K562 (cell line): ENCODE results near the gene GNAI3. TPM values are rescaled to one million over a fixed set of nuclear protein-coding genes. Genes with fewer than 3 reads are reported as not detected.
A peak's percentile ranks its signal among the peaks of the same experiment; 100 is the strongest.

ENCODE experiments used
- ARID2 ChIP-seq: fragments of 450-650 bp; IDR thresholded peaks from 2 replicates; pipeline ENCODE4 v1.6.1; 2017; ENCODE audit warnings: antibody characterized with exemption, mild to moderate bottlenecking
- CHD2 ChIP-seq: IDR thresholded peaks from 2 replicates; pipeline ENCODE4 v1.6.1; 2011; ENCODE audit warnings: low read depth, low read length
- DMBX1 ChIP-seq: fragments of 250-450 bp; sonication (Bioruptor Pico); IDR thresholded peaks from 2 replicates; pipeline ENCODE4 v1.8.0; 2022; ENCODE audit warnings: inconsistent platforms, mild to moderate bottlenecking, moderate library complexity, borderline replicate concordance
- ERF ChIP-seq: fragments of 450-650 bp; formaldehyde crosslinking; IDR thresholded peaks from 2 replicates; pipeline ENCODE4 v1.4.0; 2020; ENCODE audit warnings: mild to moderate bottlenecking, mixed read lengths
- FOXJ2 ChIP-seq: fragments of 200-800 bp; sonication (Bioruptor generic); IDR thresholded peaks from 2 replicates; pipeline ENCODE4 v1.6.1; 2016; ENCODE audit warnings: missing genetic modification characterization, missing compliant biosample characterization
- HDAC8 ChIP-seq: fragments of 450-650 bp; IDR thresholded peaks from 2 replicates; pipeline ENCODE4 v1.6.1; 2016; ENCODE audit warnings: mild to moderate bottlenecking, missing genetic modification characterization, moderate library complexity, missing compliant biosample characterization
- HSF4 ChIP-seq: fragments of 250-450 bp; sonication (Bioruptor Pico); IDR thresholded peaks from 2 replicates; pipeline ENCODE4 v2.1.2; 2022; ENCODE audit warnings: mild to moderate bottlenecking, moderate library complexity, borderline replicate concordance
- KAT8 ChIP-seq: fragments of 450-650 bp; IDR thresholded peaks from 2 replicates; pipeline ENCODE4 v1.6.1; 2016; ENCODE audit warnings: low read depth, mild to moderate bottlenecking
- NFIC ChIP-seq: fragments of 450-650 bp; IDR thresholded peaks from 2 replicates; pipeline ENCODE4 v1.6.1; 2017; ENCODE audit warnings: mild to moderate bottlenecking, inconsistent platforms
- PYGO2 ChIP-seq: fragments of 450-650 bp; IDR thresholded peaks from 2 replicates; pipeline ENCODE4 v1.6.1; 2016; ENCODE audit warnings: mild to moderate bottlenecking, missing genetic modification characterization, moderate library complexity, missing compliant biosample characterization
- RBFOX2 ChIP-seq: fragments of 200-400 bp; formaldehyde crosslinking; IDR thresholded peaks from 2 replicates; pipeline ENCODE4 v1.6.1; 2017; ENCODE audit warnings: low read depth, mild to moderate bottlenecking, low read length, moderate library complexity
- RFX5 ChIP-seq: IDR thresholded peaks from 2 replicates; pipeline ENCODE4 v1.6.1; 2011; ENCODE audit warnings: low read depth, mild to moderate bottlenecking, improper control_type of control experiment, low read length
- SMARCA5 ChIP-seq: fragments of 450-650 bp; IDR thresholded peaks from 2 replicates; pipeline ENCODE4 v1.6.1; 2016
- SRSF1 ChIP-seq: fragments of 200-400 bp; formaldehyde crosslinking; IDR thresholded peaks from 2 replicates; pipeline ENCODE4 v1.6.1; 2017; ENCODE audit warnings: mild to moderate bottlenecking, low read depth, low read length, moderate library complexity
- TAF15 ChIP-seq: fragments of 200-400 bp; formaldehyde crosslinking; IDR thresholded peaks from 2 replicates; pipeline ENCODE4 v1.6.1; 2017; ENCODE audit warnings: mild to moderate bottlenecking, low read depth, low read length, moderate library complexity
- TBP ChIP-seq: optimal IDR thresholded peaks from 2 replicates; pipeline ENCODE3; 2011; ENCODE audit warnings: low read depth, low read length, improper control_type of control experiment
- TRIM24 ChIP-seq, 2 experiments: fragments of 450-650 bp; IDR thresholded peaks; 2 replicates each; pipeline ENCODE4 v1.6.1; 2016
- XRCC3 ChIP-seq: fragments of 450-650 bp; IDR thresholded peaks from 2 replicates; pipeline ENCODE4 v1.6.1; 2017; ENCODE audit warnings: mild to moderate bottlenecking, moderate library complexity
- ZFP30 ChIP-seq: fragments of 250-450 bp; sonication (Bioruptor Pico); IDR thresholded peaks from 2 replicates; pipeline ENCODE4 v1.8.0; 2022; ENCODE audit warnings: moderate library complexity, mild to moderate bottlenecking, inconsistent platforms, borderline replicate concordance
- ZNF232 ChIP-seq: sonication (generic); formaldehyde crosslinking; IDR thresholded peaks from 2 replicates; pipeline ENCODE4 v1.8.0; 2022; ENCODE audit warnings: mild to moderate bottlenecking, missing genetic modification reagents
- ZNF274 ChIP-seq: IDR thresholded peaks from 2 replicates; pipeline ENCODE4 v1.6.1; 2011; ENCODE audit warnings: low read depth, mild to moderate bottlenecking, low read length, moderate library complexity, borderline replicate concordance
- ZNF3 ChIP-seq: fragments of 250-450 bp; sonication (Bioruptor Pico); IDR thresholded peaks from 2 replicates; pipeline ENCODE4 v1.5.0; 2021; ENCODE audit warnings: mild to moderate bottlenecking, moderate library complexity
- ZNF408 ChIP-seq: fragments of 250-450 bp; sonication (Bioruptor Pico); IDR thresholded peaks from 2 replicates; pipeline ENCODE4 v1.4.0; 2020; ENCODE audit warnings: low read depth, mild to moderate bottlenecking, moderate library complexity
- ZNF764 ChIP-seq: fragments of 250-450 bp; sonication (Bioruptor Pico); IDR thresholded peaks from 2 replicates; pipeline ENCODE4 v1.4.0; 2020; ENCODE audit warnings: low read depth, mild to moderate bottlenecking, moderate library complexity
- polyA plus RNA-seq, 8 experiments: library from polyadenylated mRNA; depleted of rRNA in 4 of 8; stranded (reverse) in 5 of 8; unstranded in 3 of 8; fragments of >200 nt; fragmentation: Nextera tagmentation in 2 of 8; fragmentation: Illumina TruSeq in 1 of 8; extraction: Ambion mirVana in 2 of 8; extraction: Trizol in 1 of 8; gene quantifications; 2 replicates each; pipeline versions ENCODE4 v1.2.1 to v1.2.3, GENCODE V29; 2011 to 2014; ENCODE audit warnings: inconsistent platforms in 1 of 8, missing spikeins in 1 of 8
- total RNA-seq, 7 experiments: library from RNA; depleted of rRNA in 6 of 7; stranded (reverse); fragments of >200 nt in 6 of 7; fragmentation: Illumina TruSeq in 2 of 7; extraction: Trizol in 2 of 7; gene quantifications; 2 replicates each; pipeline versions ENCODE4 v1.2.1 to v1.2.3, GENCODE V29; 2011 to 2021; ENCODE audit warnings: low replicate concordance in 1 of 7
- TF ChIP-seq, protein P1 (sequence below): fragments of 250-450 bp; sonication (Bioruptor Pico); IDR thresholded peaks from 2 replicates; pipeline ENCODE4 v1.8.0; 2022; ENCODE audit warnings: moderate library complexity, mild to moderate bottlenecking, inconsistent platforms
- TF ChIP-seq, protein P2 (sequence below): sonication (generic); formaldehyde crosslinking; IDR thresholded peaks from 2 replicates; pipeline ENCODE4 v1.4.0; 2020; ENCODE audit warnings: mild to moderate bottlenecking, missing genetic modification reagents
- TF ChIP-seq, protein P3 (sequence below): sonication (generic); formaldehyde crosslinking; IDR thresholded peaks from 2 replicates; pipeline ENCODE4 v1.8.0; 2023; ENCODE audit warnings: mild to moderate bottlenecking, missing genetic modification reagents

Gene GNAI3
- total and polyA plus RNA-seq, 9 of the 15 experiments (the other 6 are each of a cell fraction or from before 2014, with no cell fraction given): 6.3 to 13.2 (median 8.9) TPM

DNA sequence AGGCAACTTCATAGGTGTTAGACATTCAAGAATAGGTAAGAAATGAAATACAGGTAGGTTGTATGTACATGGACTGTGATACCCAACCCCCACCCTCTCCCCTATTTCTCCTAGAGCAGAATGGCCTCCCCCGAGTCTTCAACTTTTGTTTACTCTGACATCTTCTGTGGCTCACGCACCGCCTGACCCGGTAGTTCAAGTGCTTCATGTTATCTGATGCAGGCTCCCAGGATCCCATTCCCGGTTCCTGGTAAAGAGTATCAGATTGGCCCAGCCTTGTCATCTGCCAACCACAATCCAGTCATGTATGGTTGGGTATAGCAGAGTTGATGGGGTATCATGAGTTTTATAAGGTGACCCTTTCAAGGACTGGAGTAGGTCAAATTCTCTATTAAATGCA is 9.1 kb downstream of the GNAI3 start (continued):
- no peak for TF ChIP-seq FOXJ2 (tag)
- TF ChIP-seq SMARCA5: no peak
- no peak for TF ChIP-seq ARID2
- TF ChIP-seq SRSF1: no peak
- TF ChIP-seq ZNF274: no peak
- TF ChIP-seq TBP: no peak
- no peak for TF ChIP-seq HSF4 (CRISPR knock-in tag)
- no peak for TF ChIP-seq TAF15
- TF ChIP-seq CHD2: no peak
- TF ChIP-seq ZFP30 (CRISPR knock-in tag): no peak
- TF ChIP-seq, protein P1, sequence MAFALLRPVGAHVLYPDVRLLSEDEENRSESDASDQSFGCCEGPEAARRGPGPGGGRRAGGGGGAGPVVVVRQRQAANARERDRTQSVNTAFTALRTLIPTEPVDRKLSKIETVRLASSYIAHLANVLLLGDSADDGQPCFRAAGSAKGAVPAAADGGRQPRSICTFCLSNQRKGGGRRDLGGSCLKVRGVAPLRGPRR (CRISPR knock-in tag): no peak
- TF ChIP-seq, protein P2, sequence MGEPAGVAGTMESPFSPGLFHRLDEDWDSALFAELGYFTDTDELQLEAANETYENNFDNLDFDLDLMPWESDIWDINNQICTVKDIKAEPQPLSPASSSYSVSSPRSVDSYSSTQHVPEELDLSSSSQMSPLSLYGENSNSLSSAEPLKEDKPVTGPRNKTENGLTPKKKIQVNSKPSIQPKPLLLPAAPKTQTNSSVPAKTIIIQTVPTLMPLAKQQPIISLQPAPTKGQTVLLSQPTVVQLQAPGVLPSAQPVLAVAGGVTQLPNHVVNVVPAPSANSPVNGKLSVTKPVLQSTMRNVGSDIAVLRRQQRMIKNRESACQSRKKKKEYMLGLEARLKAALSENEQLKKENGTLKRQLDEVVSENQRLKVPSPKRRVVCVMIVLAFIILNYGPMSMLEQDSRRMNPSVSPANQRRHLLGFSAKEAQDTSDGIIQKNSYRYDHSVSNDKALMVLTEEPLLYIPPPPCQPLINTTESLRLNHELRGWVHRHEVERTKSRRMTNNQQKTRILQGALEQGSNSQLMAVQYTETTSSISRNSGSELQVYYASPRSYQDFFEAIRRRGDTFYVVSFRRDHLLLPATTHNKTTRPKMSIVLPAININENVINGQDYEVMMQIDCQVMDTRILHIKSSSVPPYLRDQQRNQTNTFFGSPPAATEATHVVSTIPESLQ: no peak
- no peak for TF ChIP-seq ZNF408 (CRISPR knock-in tag)
- TF ChIP-seq, protein P3, sequence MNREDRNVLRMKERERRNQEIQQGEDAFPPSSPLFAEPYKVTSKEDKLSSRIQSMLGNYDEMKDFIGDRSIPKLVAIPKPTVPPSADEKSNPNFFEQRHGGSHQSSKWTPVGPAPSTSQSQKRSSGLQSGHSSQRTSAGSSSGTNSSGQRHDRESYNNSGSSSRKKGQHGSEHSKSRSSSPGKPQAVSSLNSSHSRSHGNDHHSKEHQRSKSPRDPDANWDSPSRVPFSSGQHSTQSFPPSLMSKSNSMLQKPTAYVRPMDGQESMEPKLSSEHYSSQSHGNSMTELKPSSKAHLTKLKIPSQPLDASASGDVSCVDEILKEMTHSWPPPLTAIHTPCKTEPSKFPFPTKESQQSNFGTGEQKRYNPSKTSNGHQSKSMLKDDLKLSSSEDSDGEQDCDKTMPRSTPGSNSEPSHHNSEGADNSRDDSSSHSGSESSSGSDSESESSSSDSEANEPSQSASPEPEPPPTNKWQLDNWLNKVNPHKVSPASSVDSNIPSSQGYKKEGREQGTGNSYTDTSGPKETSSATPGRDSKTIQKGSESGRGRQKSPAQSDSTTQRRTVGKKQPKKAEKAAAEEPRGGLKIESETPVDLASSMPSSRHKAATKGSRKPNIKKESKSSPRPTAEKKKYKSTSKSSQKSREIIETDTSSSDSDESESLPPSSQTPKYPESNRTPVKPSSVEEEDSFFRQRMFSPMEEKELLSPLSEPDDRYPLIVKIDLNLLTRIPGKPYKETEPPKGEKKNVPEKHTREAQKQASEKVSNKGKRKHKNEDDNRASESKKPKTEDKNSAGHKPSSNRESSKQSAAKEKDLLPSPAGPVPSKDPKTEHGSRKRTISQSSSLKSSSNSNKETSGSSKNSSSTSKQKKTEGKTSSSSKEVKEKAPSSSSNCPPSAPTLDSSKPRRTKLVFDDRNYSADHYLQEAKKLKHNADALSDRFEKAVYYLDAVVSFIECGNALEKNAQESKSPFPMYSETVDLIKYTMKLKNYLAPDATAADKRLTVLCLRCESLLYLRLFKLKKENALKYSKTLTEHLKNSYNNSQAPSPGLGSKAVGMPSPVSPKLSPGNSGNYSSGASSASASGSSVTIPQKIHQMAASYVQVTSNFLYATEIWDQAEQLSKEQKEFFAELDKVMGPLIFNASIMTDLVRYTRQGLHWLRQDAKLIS (CRISPR knock-in tag): no peak
- no peak for TF ChIP-seq ZNF3 (CRISPR knock-in tag)
- no peak for TF ChIP-seq ZNF764 (CRISPR knock-in tag)
- no peak for TF ChIP-seq HDAC8 (tag)
- TF ChIP-seq ZNF232 (CRISPR knock-in tag): no peak
- TF ChIP-seq RFX5: no peak
- TF ChIP-seq TRIM24 (IDR thresholded peaks at IDR 0.05): 0 out of 4 replicates have a peak, but pooled peaks of 1 of the 2 experiments have one; percentile 11
- TF ChIP-seq XRCC3: no peak
- TF ChIP-seq PYGO2 (tag): no peak
- TF ChIP-seq RBFOX2: no peak
- no peak; the same call in 1 of the 2 replicates for TF ChIP-seq DMBX1 (CRISPR knock-in tag)
- no peak for TF ChIP-seq KAT8
- no peak for TF ChIP-seq ERF (CRISPR knock-in tag)
- TF ChIP-seq NFIC: no peak
